Activated T-cell treated with anti-CD3 and anti-CD28 coated beads for 1 hour (primary cell): ENCODE results near the gene GOLT1A.

ENCODE experiments used
- DNase-seq: peaks from one replicate; pipeline ENCODE4 v3.0.0-alpha.2; 2020; ENCODE audit warnings: low read depth

GOLT1A gene

DNA sequence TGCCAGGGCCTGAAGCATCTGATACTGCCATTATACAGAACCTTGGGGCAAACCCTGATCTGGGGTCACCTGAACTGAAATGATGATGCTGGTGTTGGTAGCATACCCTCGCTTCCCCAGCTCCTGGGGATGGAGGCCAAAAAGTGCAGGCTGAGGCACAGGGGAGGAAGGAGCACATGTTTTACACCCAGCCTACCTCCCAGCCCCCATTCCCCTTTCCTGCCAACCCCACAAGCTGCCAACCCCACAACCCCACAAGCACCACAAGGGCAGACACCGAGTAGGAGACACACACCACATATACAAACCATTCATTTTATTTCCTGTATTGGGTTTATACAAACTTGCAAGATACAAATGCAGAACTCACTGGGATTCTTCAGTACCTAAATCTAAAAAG is 4.8 kb upstream of the GOLT1A start:
- no peak for DNase-seq

DNA sequence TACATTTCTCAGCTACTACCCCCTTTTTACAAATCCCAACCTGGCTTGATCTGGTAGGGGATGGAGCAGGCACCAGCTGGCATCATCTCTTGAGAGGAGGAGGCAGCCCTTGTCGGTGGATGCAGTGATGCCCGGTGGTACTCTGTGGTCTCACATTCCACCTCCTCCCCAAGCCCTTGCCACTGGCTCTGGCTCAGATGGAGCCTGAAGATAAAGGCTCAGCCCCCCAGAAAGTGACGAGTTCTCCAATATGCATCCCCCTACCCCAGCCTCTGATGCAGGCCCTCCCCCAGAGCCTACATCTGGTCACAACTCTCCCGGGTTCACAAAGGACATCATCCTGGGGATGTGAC is 3.8 kb upstream of the GOLT1A start:
- DNase-seq: no peak

DNA sequence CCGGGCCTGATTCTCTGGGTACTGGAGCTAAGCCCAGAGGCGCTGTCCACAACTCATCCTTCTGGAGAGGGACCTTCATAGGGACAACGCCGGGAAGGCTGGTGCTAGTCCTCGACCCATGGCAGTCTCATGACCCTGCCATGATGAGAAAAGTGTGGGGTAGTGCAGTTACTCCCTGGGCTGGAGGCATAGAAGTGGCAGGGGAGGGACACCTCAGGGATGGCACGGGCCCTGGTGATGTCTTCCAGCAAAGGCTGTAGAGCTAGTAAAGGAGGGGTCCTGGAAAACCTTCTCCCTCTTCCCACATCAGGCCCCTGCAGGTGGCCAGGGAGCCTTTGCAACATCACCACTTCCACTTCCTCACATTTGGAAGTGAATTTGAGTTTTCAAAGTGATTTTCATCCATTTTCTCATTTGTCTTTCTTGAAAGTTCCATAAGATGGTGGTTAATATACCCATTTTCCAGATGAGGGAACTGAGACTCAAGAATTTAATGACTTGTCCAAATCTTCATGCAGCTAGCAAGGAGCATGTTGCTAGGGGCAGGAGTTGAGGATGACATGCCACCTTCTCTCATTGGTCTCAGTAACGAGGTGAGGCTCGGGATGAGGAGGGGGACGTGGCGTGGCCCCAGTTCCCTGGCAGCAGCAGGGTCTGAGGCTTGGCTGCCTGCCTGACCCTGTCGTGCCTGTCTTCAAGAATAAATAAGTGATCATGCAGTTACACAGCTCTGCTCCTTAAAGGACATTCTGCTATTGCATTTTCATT is 3.3 kb upstream of the GOLT1A start:
- no peak for DNase-seq

DNA sequence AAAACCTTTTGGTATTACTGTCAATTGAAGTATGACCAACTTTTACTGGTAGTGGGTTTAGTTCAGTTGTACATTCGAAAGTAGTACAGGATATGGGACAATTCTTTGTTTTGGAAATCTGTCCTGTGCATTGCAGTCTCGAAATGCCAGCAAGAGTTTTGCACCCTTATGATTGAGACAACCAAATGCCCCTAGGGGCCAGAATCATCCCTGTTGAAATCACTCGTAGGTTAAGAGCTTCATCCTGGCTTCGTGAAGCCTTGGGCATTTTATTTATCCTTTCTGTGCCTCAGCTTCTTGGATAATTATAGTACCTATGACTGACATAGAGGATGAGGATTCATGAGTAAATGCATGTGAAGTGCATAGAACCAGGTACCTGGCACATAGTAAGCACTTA is 2.4 kb upstream of the GOLT1A start:
- no peak for DNase-seq

DNA sequence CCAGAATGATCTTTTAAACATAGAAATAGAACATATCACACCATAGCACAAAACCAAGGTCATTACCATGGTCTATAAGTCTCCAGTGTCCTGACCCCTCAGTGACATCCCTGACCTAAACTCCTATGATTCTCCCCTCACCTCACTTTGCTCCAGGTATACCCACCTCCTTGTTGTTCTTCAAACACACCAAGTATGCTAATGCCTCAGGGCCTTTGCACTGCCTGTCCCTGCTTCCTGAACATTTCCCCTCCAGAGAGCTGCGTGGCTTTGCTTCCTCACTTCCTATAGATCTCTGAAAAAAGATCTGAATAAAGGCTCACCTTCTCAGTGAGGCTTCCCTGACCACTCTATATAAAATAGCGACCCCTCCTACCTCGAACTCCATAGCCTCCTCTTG is 1.1 kb downstream of the GOLT1A start:
- no peak for DNase-seq

DNA sequence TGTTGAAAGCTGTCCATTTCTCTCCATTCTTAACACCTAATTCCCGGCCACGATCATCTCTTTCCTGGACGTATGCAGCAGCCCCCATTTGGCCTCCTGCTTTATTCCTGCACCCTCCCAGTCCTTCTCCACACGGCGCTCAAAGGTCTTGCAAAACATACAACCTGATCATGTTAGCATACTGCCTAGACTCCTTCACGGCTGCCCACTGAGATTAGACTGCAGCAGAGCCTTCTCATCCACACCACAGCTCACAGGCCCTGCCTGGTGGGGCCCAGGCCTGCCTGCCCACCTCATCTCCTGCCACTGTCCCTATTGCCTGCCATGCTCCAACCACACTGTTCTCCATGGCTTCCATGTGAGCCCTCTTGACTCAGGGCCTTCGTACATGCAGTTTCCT is 2.7 kb downstream of the GOLT1A start:
- DNase-seq: no peak

DNA sequence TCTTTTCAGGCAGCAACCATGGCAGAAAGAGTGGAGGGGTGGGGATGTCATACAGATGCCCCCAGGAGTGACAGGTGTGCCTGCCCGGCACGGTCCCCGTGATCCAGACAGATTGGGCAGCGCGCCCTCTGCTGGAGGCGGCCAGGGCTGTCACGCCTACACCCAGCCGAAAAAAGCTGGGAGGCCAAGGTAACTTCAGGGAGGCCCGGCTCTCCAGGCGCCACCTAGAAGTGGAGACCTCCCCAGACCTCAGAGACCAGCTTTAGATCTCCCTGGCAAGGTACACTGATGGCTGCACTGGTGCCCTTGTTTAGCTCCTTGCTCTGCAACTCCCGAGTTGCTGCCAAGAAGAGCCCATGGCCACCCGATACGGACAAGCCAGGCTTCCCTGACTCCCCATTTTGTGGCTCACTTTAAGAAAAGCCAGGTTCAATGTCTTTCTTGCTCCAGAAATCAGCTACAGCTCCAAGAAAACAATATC is 6.6 kb downstream of the GOLT1A start:
- DNase-seq: peak; percentile 74

DNA sequence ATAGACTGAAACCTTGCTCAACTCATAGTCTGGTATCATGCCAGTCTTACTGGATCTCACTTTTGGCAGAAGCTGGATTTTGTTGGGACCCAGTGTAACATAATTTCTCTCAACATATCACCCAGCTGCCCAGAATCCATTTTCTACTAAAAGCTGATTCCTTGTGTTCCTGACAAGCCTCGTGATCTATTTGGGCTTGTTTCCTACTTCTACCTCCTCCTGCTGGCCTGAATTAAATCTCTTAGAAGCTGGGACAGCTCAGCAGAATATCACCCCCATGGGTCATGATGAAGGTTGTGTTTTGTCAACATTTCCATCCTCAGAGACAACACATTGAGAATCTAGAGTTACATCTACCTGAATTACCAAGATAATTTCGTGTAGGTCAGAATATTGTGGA is 7.7 kb downstream of the GOLT1A start:
- no peak for DNase-seq

DNA sequence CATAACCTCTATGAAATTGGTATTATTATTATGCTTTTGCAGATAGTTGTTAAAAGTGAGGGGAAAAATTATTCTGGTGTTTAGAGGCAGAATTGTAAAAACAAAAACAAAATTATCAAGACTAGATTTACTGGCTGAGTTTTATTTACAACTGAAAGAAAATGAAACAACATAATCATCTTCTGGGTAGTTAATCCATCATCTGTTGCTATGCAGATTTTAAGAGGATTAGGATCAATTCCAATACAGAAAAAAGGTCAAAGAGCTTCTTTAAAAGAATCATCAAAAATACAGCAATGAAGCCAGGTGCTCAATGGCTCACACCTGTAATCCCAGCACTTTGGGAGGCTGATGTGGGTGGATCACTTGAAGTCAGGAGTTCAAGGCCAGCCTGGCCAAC is 8.3 kb downstream of the GOLT1A start:
- no peak for DNase-seq

DNA sequence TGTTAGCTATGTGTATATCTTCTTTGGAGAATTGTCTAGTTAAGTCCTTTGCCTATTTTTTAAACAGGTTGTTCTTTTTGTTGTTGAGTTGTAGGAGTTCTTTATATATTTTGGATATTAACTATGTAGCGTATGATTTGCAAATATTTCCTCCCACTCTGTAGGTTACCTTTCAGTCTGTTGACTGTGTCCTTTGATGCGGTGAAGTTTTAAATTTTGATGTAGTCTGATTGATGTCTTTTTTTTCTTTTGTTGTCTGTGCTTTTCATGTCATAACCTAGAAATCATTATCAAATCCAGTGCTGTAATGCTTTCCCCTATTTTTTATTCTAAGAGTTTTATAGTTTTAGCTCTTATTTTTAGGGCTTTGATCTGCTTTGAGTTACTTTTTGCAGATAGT is 8.8 kb downstream of the GOLT1A start:
- no peak for DNase-seq

DNA sequence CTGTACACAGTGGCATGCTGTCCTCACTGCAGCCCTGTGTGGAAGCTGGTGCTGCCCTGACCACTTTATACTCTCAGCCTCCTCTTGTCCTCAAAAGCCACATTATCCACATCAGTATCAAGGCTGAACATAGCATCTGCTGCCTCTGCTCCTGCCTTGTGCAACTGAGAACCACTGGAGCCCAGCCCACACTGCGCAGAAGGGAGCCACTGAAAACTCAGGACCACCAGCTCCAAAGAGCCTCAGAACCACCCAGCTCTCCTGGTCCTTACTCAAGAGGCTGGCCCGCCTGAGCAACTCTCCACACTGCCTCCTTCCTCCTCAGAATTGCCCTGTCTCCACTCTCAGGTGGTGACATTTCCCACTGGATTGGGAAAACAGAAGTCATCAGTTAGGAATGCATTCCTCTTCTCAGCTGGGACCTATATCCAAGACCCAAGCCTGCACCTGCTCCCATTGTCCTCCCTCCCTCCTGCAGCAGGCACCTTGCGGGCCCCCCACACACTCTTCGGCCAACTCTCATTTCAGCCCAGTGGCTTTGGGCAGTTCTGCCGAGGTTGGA is 10.5 kb downstream of the GOLT1A start:
- DNase-seq: no peak

DNA sequence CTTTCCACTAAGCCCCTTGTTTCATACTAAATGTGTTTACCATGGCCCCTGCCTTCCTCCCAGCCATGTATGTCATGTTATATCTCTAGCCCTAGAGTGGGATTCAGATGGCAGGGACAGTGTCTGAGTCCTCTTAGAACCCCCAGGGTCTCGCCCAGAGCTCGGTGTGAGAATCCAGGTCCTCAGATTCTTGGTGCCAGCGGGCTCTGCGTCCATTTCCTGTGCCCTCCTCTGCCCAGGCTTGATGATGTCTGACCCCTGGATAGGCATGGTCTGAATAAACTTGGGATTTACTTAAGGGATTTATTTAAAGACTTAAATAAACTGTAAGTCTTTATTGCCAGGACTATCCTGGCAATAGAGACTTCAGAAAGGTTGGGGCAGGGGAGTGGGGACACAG is 11.3 kb downstream of the GOLT1A start:
- DNase-seq: no peak

DNA sequence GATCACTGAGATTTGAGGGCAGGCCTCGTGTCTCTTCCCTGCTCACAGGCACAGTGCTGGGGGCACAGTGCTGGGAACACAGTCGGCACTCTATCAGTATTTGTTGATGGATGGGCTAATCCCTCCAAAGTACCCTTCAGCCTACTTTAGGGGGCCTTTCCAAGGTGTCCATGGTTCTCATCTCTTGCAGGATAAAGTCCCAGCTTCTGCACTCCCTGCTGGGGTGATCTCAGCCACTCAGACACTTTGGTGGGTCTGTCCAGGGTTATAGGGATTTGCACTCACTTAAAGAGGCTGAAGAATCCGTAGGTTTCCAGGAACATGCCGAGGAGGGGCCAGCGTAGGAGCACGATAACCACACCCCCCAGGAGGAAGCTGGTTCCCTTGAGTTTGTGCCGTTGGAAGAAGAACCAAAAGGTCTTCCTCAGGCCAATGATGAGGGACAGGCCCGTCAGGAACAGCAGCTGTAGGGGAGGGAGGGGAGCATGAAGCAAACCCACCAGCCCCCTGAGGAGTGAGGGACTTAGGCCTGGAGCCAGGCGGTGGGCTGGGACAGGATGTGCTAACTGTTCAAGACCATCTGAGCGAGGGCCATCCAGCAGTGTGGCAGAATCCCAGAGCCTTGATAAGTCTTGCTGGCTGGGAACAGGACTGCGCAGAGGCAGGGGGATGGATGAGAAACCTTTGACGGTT is 12.3 kb downstream of the GOLT1A start:
- no peak for DNase-seq

DNA sequence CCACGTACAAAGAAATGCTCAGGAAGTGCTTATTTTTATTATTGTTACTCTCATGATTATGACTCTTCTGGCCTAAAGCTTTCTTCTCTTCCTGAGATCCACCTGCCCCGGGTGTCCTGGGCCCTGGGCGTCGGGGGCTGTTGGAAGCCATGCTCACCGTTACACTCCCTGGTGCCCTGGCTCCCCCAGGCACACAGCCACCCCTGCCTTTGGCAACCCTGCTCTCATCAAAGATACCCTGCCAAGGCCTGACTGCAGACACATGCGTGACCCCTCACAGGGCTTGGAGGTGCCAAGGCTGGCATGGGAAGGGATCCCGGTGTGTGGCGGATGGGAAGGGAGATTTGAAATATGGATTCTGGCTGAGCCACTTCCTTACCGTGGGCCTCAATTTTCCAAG is 14.2 kb downstream of the GOLT1A start:
- DNase-seq: no peak

DNA sequence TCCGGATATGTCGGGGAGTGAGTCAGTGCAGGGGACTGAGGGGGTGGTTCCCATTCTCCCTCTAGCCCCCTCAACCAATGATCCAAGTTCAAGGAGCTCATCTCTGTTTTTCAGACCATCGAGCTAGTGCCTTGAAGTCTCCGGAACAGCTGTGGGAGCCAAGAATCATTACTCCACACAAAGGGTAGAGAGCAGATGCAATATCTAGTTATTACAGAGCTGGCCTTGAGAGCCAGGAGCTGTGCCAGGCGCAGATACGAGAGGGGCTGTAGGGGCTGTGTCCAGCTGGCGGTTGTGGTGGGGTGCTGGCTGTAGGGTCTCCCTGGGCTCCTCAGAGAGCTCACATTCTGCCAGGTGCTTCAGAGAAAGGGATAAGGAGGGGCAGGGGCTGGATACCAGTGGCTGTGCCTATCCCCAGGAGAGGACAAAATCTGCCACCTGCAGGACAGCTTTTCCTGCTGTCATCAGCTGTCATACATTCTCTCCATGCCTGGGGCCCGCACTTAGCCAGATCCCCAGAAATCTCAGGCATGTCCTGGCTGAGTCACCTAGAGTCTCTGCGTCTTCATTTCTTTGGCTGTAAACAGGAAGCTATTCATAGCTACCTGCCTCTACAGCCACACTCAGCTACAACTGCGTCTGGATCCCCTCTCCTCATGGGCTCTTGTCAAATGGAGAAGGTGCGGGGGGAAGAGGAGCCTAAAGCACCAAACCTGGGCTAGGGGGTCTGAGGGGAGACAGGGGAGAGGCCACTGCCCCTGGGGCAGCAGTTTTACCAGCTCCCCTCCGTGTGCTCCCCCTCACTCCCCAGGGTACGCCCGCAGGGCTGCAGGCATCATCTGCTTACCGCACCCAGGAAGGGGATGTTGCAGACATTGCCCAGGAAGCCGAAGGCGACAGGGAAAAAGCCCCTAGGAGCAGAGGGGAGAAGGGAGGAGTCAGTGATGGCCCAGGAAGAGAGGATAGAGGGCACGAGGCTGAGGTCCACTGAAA is 15.1 kb downstream of the GOLT1A start:
- DNase-seq: no peak

DNA sequence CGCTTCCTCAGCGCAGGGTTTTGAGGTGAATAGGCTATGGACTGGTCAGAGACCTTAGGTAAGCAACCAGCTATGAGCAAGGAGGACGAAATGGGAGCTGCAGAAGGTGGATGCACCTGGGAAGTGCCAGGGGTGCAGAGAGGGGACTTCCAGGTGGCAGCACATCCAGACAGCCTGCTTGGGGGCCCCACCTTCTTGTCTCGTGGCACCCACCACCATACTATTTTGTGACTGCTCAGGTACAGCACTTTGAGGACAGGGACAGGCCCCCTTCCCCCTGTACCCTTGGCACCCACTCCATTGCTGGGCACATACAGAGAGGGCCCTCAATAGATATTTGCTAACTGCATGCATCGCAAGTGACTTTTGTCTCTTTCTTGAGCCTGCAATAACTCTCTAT is 16.7 kb downstream of the GOLT1A start:
- DNase-seq: no peak

DNA sequence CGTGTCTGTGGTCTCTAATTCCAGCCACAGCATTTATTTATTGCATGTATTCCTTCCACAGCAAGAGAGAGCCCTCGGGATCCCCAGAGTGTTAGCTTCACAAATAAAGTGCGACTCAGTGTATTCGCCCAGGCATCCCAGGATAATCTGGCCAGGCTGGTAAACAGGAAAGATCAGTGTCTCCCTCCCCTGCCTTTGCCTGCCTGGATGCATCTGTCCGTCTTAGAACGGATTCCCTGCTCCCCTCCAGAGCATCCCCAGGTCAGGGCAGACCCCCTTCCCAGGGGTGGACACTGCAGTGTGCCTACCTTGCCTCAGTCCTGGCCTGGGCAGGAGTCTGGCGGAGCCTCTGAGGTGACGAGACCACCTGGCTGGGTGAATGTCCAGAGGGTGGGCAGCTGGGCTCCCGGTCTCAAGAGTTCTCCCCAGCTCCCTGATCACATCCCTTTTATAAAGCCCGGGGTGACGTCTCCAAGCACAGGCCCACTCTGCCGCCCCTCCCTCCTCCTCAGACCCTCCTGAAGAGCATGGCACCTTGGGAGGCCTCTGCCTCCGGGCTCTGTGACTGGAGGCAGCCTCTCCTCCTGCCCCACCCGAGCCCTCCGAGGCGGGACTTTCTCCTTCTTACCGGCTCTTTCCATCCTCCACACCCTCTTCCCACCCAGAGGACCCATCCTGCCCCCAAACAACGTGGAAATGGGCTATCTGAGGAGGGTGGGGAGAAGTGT is 17.6 kb downstream of the GOLT1A start, which contains the start of gene KISS1:
KISS1 (minus strand) TSS at position 424 of the 728 bp plus-strand sequence. CDS start 3,615 bp downstream, outside the sequence.
- no peak for DNase-seq

DNA sequence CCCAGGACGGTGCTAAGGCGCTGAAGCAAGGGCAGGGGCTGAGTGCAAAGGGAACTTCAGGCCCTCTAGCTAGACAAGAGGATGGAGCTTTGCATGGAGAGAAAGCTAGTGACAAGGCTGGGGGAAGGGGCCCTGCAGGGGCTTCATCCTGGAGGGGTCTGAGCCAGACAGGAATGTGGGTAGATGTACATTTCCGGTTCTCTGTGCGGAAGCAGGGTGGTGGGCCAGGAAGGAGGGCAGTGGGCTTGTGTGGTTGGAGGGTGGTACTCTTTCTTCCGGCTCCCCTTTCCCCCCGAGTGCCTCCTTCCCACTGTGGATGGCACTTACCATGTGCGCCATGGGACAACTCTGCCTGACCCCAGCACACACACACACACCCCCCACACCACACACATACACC is 19.0 kb downstream of the GOLT1A start:
- DNase-seq: no peak

DNA sequence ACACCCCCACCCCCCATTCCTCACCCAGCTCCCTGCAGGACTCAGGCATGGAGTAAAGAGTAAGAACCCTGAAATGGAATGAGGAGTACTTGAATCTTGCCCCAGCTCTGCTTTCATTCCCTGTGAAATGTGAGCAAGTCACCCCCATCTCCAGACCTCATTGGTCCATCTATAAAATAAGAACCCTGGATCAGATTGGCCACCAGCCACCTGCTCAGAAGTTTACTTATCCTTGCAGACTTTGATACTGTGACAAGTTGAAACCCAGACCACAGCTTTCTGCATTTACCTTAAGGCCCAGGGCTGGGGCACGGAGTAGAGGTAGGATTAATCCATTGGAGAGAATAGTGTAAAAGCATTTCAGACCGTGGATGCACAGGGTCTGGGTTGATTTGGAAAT is 19.7 kb downstream of the GOLT1A start:
- DNase-seq: no peak

DNA sequence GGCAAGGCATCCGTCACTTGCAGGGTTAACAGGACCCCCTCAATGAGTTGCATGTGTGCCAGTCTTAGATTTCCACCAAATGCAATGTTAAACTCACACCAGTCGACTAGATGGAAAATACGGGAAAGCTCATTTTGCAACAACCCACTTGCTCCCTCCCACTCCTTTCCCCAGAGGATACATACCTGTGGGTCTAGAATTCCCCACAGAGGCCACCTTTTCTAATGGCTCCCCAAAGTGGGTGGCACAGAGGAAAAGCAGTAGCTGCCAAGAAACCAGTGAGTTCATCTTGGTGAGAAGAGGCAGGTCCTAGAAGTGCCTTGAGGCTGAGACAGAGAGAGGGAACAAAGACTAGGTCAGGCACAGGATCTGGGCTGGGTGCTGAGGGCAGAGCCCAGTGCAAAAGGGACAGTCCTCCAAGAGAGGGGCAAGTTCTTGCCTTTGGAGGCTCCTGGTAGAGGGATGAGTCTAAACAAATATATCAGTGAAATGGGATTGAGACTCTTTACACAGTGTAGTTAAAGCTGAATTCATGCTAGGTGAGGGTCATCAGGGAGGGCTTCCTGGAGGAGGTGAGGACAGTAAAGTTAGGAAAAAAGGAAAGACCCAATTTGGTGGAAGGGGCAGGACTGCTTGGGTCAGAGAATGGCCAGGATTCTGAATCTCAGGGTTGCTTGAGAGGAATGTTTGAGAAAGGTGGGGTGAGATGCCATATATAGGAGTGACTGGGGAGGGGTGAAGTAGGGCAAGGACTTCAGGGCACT is 21.0 kb downstream of the GOLT1A start:
- DNase-seq: no peak

DNA sequence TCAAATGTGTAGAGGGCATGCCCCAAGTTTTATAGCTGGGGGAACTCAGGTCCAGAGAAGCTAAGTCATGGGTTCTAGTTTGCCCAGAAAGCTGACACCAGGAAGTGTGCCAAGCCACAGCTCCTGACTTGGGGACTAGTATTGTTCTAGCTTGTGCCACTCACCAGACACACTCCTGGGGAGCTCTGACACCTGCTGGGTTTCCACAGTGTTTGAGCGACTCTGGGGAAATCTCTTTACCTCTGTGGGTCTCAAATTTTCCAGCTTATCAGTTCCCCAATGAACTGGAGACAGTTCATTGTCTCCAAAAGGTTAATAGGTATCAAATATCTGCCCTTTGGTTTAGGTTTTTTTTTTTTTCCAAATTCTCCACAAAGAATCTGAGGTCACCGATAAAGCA is 21.7 kb downstream of the GOLT1A start:
- DNase-seq: no peak
